HepG2 (cell line): ENCODE measurements around the gene OSCP1. TPM values are rescaled to one million over a fixed set of nuclear protein-coding genes. Genes with fewer than 3 reads are reported as not detected.

ENCODE experiments used
- ARHGAP35 ChIP-seq: sonication (generic); formaldehyde crosslinking; IDR thresholded peaks from 2 replicates; pipeline ENCODE4 v1.9.0; 2022; ENCODE audit warnings: mild to moderate bottlenecking, inconsistent platforms, moderate library complexity, missing genetic modification reagents, borderline replicate concordance
- ARNT2 ChIP-seq: sonication (generic); formaldehyde crosslinking; IDR thresholded peaks from 2 replicates; pipeline ENCODE4 v1.8.0; 2022; ENCODE audit warnings: mild to moderate bottlenecking, low read depth, missing genetic modification reagents, moderate library complexity
- ARNTL ChIP-seq: sonication (generic); formaldehyde crosslinking; IDR thresholded peaks from 2 replicates; pipeline ENCODE4 v1.4.0; 2020; ENCODE audit warnings: mild to moderate bottlenecking, missing genetic modification reagents
- CREB1 ChIP-seq, 2 experiments: fragments of 450-650 bp in 1 of 2; IDR thresholded peaks; 2 replicates each; pipeline ENCODE4 v1.6.1; 2016 to 2017; ENCODE audit warnings: control low read depth in 1 of 2, mild to moderate bottlenecking in 1 of 2, missing compliant biosample characterization in 1 of 2, missing genetic modification characterization in 1 of 2
- MAX ChIP-seq: IDR thresholded peaks from 2 replicates; pipeline ENCODE4 v1.6.1; 2012; ENCODE audit warnings: inconsistent platforms
- MXD4 ChIP-seq: IDR thresholded peaks from 2 replicates; pipeline ENCODE4 v1.6.1; 2016; ENCODE audit warnings: mild to moderate bottlenecking, missing biosample characterization, missing genetic modification reagents
- POLR2AphosphoS5 ChIP-seq: IDR thresholded peaks from 2 replicates; pipeline ENCODE4 v1.6.1; 2012; ENCODE audit warnings: low read depth, low read length
- ZBTB7B ChIP-seq: sonication (generic); formaldehyde crosslinking; IDR thresholded peaks from 2 replicates; pipeline ENCODE4 v1.4.0; 2020; ENCODE audit warnings: missing genetic modification reagents
- ZNF230 ChIP-seq: sonication (generic); formaldehyde crosslinking; IDR thresholded peaks from 2 replicates; pipeline ENCODE4 v1.4.0; 2020; ENCODE audit warnings: mild to moderate bottlenecking, missing genetic modification reagents
- ZNF543 ChIP-seq: sonication (generic); formaldehyde crosslinking; IDR thresholded peaks from 2 replicates; pipeline ENCODE4 v1.4.0; 2020; ENCODE audit warnings: mild to moderate bottlenecking, missing genetic modification reagents
- ZNF746 ChIP-seq: sonication (generic); formaldehyde crosslinking; IDR thresholded peaks from 2 replicates; pipeline ENCODE4 v1.8.0; 2022; ENCODE audit warnings: mild to moderate bottlenecking, missing genetic modification reagents
- ZNF772 ChIP-seq: sonication (generic); formaldehyde crosslinking; IDR thresholded peaks from 2 replicates; pipeline ENCODE4 v1.5.0; 2020; ENCODE audit warnings: mild to moderate bottlenecking, missing genetic modification reagents
- polyA plus RNA-seq, 8 experiments: library from polyadenylated mRNA; depleted of rRNA in 3 of 8; stranded (reverse) in 7 of 8; unstranded in 1 of 8; fragments of >200 nt; fragmentation: Illumina TruSeq in 4 of 8; extraction: Trizol in 4 of 8; gene quantifications; 2 replicates each; pipeline versions ENCODE4 v1.2.1 to v1.2.3, GENCODE V29; 2011 to 2016; ENCODE audit warnings: low read depth in 4 of 8, missing spikeins in 1 of 8, mixed read lengths in 1 of 8; ENCODE audit not compliant: insufficient read depth in 1 of 8
- total RNA-seq, 5 experiments: library from RNA; depleted of rRNA; stranded (reverse); fragments of >200 nt; fragmentation: Illumina TruSeq; extraction: Trizol; gene quantifications; 2 replicates each; pipeline ENCODE4 v1.2.3, GENCODE V29; 2016; ENCODE audit warnings: low read depth in 1 of 5
- TF ChIP-seq, protein P1 (sequence below): IDR thresholded peaks from 2 replicates; pipeline ENCODE4 v1.6.1; 2016; ENCODE audit warnings: low read depth

The OSCP1 gene
- total and polyA plus RNA-seq, 2 of the 13 experiments (the other 11 are each of a cell fraction or from before 2014, with no cell fraction given): 0.60 to 0.84 TPM

GRCh38 chr1:36482724-36483388, 32.6 kb upstream of the OSCP1 start, which contains the start of gene CSF3R (continued):
- TF ChIP-seq, protein P1, sequence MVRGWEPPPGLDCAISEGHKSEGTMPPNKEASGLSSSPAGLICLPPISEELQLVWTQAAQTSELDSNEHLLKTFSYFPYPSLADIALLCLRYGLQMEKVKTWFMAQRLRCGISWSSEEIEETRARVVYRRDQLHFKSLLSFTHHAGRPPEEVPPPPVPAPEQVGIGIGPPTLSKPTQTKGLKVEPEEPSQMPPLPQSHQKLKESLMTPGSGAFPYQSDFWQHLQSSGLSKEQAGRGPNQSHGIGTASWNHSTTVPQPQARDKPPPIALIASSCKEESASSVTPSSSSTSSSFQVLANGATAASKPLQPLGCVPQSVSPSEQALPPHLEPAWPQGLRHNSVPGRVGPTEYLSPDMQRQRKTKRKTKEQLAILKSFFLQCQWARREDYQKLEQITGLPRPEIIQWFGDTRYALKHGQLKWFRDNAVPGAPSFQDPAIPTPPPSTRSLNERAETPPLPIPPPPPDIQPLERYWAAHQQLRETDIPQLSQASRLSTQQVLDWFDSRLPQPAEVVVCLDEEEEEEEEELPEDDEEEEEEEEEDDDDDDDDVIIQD: no peak
- TF ChIP-seq ZNF772 (CRISPR knock-in tag) (0 out of 2 replicates have a peak, but pooled peaks have one; percentile 40), MXD4 (CRISPR knock-in tag) (0 out of 2 replicates have a peak, but pooled peaks have one; percentile 60), ZBTB7B (CRISPR knock-in tag) (peak; percentile 70), ZNF543 (CRISPR knock-in tag) (no peak), ZNF230 (CRISPR knock-in tag) (0 out of 2 replicates have a peak, but pooled peaks have one; percentile 18), ZNF746 (CRISPR knock-in tag) (peak; percentile 75; the same call in 1 of the 2 replicates), ARNT2 (peak; percentile 67; the same call in 1 of the 2 replicates), ARHGAP35 (CRISPR knock-in tag) (no peak), ARNTL (CRISPR knock-in tag) (peak; percentile 30; the same call in 1 of the 2 replicates), POLR2AphosphoS5 (0 out of 2 replicates have a peak, but pooled peaks have one; percentile 24), MAX (peak; percentile 52; the same call in 1 of the 2 replicates), CREB1 (IDR thresholded peaks at IDR 0.05) (no peak), CREB1 (CRISPR knock-in tag; IDR thresholded peaks at IDR 0.05) (0 out of 2 replicates have a peak, but pooled peaks have one; percentile 22)
